ENCODE measurements around the gene RNF212.
"Not testable (repeated sequence)": the region's sequence is repeated elsewhere in the genome, so short reads cannot be mapped to it uniquely, and the experiment has no call there.

The RNF212 gene

DNA sequence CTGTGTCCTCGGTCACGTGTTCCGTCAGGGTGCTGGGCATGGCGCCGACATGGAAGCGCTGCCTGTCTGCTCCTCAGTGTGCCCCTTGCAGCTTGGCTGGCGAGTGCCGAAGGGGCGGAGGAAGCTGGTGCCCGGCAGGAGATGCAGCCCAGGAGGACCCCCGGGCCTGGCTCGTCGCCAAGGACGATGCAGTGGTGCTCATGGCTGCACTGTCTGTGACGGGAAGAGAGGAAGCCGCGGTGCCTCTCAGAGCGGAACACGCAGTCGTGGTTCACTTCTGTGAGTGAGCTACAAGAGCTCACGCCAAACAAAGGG is 63.8 kb downstream of the RNF212 start:
- FAIRE-seq: no peak
- TF ChIP-seq, protein P1, sequence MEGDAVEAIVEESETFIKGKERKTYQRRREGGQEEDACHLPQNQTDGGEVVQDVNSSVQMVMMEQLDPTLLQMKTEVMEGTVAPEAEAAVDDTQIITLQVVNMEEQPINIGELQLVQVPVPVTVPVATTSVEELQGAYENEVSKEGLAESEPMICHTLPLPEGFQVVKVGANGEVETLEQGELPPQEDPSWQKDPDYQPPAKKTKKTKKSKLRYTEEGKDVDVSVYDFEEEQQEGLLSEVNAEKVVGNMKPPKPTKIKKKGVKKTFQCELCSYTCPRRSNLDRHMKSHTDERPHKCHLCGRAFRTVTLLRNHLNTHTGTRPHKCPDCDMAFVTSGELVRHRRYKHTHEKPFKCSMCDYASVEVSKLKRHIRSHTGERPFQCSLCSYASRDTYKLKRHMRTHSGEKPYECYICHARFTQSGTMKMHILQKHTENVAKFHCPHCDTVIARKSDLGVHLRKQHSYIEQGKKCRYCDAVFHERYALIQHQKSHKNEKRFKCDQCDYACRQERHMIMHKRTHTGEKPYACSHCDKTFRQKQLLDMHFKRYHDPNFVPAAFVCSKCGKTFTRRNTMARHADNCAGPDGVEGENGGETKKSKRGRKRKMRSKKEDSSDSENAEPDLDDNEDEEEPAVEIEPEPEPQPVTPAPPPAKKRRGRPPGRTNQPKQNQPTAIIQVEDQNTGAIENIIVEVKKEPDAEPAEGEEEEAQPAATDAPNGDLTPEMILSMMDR (IDR thresholded peaks at IDR 0.05; ENCODE audit: insufficient read depth, missing control alignments): no peak

DNA sequence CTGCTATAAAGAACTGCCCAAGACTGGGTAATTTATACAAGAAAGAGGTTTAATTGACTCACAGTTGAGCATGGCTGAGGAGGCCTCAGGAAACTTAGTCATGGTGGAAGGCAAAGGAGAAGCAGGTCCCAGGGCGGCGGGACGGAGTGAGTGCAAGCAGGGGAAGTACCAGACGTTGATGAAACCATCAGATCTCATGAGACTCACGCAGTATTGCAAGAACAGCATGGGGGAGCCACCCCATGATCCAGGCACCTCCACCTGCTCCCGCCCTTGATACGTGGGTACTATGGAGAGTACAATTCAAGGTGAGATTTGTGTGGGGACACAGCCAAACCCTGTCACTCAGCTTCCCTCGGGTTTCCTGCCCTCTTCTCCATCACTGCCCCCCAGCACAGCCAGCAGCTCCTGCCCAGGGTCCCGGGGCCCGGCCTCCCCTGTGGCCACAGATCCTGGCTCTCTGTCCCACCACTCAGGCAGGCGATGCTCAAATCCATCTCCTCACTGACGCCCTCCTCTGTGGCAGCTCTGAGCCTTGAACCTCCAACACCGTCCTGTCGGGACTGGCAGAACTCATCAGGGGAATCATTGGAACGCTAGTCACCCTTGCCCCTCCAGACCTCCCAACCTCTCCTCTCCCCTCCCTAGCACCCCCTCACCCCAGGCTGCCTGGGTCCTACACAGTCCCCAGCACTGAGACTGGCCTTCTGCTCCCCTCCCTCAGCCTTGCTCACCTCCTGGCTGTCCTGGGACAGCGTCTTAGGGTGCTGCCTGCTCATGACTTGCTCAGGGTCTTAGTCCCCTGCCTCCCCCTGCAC is 64.4 kb downstream of the RNF212 start:
- DNase-seq (ENCODE audit: insufficient read length, low spot score): no peak
- TF ChIP-seq, protein P1 (IDR thresholded peaks at IDR 0.05; ENCODE audit: insufficient read depth, missing control alignments): no peak
- FAIRE-seq: no peak

More for the DNA sequence above, 63.8 kb downstream of the RNF212 start:
- DNase-seq (ENCODE audit: insufficient read length, low spot score): no peak

DNA sequence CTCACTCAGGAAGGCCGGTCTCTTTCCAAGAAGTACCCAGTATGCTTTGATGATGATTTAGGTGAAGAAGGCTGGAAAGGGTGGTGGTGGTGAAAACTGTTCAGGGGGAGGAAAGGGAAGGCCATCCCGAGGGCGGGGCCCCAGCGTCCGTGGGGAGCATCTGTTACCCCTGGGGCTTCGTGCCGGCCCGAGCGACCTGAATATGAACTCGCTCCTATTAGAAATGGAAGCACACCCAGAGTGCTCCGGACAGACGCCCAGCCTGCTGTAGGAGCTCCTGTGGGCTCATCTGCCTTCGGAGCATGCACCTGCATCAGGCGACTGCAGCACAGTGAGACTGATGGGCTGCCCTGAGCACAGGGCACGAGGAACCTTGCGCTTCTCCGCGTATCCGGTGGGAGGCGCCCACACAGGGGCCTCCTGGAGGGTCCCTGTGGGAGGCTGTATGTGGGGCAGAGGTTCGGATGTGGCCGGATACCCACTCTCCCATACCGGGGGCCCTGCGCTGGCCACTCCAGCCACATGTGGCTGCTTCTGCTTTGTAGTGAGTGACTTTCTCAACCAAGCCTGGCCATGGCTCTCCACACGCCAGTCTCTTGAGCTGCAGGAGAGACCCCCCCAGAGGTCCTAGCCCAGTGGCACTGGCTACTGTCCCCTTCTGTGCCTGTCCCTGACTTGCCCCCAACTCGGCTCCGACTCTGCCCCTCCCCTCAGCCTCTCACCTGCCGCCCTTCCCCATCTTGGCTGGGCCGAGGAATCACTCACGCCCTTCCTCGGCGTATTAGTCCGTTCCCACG is 65.2 kb downstream of the RNF212 start:
- DNase-seq (ENCODE audit: insufficient read length, low spot score): no peak
- FAIRE-seq: no peak
- TF ChIP-seq, protein P1 (IDR thresholded peaks at IDR 0.05; ENCODE audit: insufficient read depth, missing control alignments): no peak

- DNase-seq (ENCODE audit: insufficient read length, low spot score) (no peak), FAIRE-seq (no peak)
- TF ChIP-seq, protein P1 (IDR thresholded peaks at IDR 0.05; ENCODE audit: insufficient read depth, missing control alignments): no peak
These were observed 66.0 kb downstream of the RNF212 start for GRCh38 chr4:1047106-1047975.

DNA sequence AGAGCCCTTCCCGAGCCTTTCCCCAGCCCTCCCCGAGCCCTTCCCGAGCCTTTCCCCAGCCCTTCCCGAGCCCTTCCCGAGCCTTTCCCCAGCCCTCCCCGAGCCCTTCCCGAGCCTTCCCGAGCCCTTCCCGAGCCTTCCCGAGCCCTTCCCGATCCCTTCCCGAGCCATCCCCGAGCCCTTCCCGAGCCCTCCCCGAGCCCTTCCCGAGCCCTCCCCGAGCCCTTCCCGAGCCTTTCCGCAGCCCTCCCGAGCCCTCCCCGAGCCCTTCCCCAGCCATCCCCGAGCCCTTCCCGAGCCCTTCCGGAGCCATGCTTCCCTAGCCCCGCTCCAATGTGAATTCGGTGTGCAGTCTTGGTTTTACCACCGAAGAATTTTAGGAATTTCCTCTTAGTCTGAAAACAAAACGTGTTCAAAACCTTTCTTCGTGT is 66.8 kb downstream of the RNF212 start:
- not testable (repeated sequence) for DNase-seq (ENCODE audit: insufficient read length, low spot score); FAIRE-seq

- DNase-seq (ENCODE audit: insufficient read length, low spot score): no peak
- FAIRE-seq: no peak
- TF ChIP-seq, protein P1 (IDR thresholded peaks at IDR 0.05; ENCODE audit: insufficient read depth, missing control alignments): no peak
These were observed 67.7 kb downstream of the RNF212 start for GRCh38 chr4:1045595-1046201.

GRCh38 chr4:1045193-1045594 is 68.2 kb downstream of the RNF212 start:
- no peak for FAIRE-seq
- TF ChIP-seq, protein P1 (IDR thresholded peaks at IDR 0.05; ENCODE audit: insufficient read depth, missing control alignments): no peak
- no peak for DNase-seq (ENCODE audit: insufficient read length, low spot score)

Data from D721Med (cell line).